PFSK-1 (cell line): ENCODE measurements around the gene ASMTL.

ENCODE experiments used
- FOXP2 ChIP-seq: optimal IDR thresholded peaks from 2 replicates; pipeline ENCODE3; 2011; ENCODE audit warnings: borderline replicate concordance, control low read depth, inconsistent platforms; ENCODE audit not compliant: insufficient read depth; ENCODE audit errors: extremely low read length, extremely low read depth
- POLR2AphosphoS5 ChIP-seq: IDR thresholded peaks from 2 replicates; pipeline ENCODE4 v1.6.1; 2012; ENCODE audit warnings: low read depth, mild to moderate bottlenecking, control low read depth, low read length, moderate library complexity
- SIN3A ChIP-seq: IDR thresholded peaks from 2 replicates; pipeline ENCODE4 v1.6.1; 2012; ENCODE audit warnings: mild to moderate bottlenecking, low read length, moderate library complexity, borderline replicate concordance; ENCODE audit not compliant: insufficient read depth
- TAF1 ChIP-seq: IDR thresholded peaks from 2 replicates; pipeline ENCODE4 v1.6.1; 2012; ENCODE audit warnings: low read length, control low read depth, borderline replicate concordance; ENCODE audit not compliant: insufficient read depth
- TF ChIP-seq, protein P1 (sequence below), 2 experiments: IDR thresholded peaks; 2 replicates each; pipeline versions ENCODE4 v1.6.1 to v1.8.0; 2011 to 2012; ENCODE audit warnings: low read depth in 2 of 2, low read length in 2 of 2, control low read depth in 1 of 2, inconsistent platforms in 1 of 2, mild to moderate bottlenecking in 1 of 2, moderate library complexity in 1 of 2; ENCODE audit not compliant: insufficient read depth in 1 of 2

Gene ASMTL

DNA sequence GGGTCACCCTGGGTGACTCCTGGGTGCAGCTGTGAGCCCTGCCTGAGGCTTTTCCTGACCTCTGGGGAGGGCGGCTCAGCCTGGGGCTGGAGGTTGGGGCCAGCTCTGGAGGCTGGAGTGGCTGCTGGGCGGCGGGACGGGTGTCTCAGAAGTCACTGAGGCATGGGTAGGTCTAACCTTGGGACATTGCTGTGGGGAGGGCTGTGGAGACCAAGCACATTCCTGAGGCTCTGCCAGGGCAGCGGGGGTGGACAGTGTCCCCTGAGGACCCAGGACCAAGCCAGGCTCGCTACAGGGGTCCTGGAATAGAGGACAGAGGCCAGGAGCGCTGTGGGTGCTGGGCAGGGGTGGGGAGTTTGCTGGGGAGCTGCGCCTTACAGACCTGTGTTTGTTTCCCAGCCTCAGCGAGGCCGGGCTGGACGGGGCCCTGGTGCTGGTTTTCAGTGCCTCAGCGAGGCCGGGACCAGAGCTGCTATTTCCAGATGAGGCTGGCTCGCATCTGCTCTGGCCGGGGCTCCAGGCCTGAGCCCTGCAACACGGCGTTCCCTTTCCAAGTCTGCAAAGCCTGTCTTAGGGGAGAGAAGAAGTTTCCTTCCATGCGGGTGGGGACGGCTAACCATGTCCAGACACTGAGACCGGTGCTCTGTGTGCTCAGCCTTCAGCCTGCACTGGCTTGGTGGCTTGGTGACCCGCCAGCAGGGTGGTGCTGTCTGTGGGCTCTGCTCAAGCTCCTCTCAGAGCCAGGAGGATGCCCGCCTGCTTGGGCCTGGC is 57.8 kb downstream of the ASMTL start:
- TF ChIP-seq SIN3A (no peak), FOXP2 (no peak), POLR2AphosphoS5 (no peak), TAF1 (no peak)
- TF ChIP-seq, protein P1, sequence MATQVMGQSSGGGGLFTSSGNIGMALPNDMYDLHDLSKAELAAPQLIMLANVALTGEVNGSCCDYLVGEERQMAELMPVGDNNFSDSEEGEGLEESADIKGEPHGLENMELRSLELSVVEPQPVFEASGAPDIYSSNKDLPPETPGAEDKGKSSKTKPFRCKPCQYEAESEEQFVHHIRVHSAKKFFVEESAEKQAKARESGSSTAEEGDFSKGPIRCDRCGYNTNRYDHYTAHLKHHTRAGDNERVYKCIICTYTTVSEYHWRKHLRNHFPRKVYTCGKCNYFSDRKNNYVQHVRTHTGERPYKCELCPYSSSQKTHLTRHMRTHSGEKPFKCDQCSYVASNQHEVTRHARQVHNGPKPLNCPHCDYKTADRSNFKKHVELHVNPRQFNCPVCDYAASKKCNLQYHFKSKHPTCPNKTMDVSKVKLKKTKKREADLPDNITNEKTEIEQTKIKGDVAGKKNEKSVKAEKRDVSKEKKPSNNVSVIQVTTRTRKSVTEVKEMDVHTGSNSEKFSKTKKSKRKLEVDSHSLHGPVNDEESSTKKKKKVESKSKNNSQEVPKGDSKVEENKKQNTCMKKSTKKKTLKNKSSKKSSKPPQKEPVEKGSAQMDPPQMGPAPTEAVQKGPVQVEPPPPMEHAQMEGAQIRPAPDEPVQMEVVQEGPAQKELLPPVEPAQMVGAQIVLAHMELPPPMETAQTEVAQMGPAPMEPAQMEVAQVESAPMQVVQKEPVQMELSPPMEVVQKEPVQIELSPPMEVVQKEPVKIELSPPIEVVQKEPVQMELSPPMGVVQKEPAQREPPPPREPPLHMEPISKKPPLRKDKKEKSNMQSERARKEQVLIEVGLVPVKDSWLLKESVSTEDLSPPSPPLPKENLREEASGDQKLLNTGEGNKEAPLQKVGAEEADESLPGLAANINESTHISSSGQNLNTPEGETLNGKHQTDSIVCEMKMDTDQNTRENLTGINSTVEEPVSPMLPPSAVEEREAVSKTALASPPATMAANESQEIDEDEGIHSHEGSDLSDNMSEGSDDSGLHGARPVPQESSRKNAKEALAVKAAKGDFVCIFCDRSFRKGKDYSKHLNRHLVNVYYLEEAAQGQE (IDR thresholded peaks at IDR 0.05; ENCODE audit: insufficient read depth in 1 of 2, low read depth in 2 of 2, low read length in 2 of 2) = no peak

DNA sequence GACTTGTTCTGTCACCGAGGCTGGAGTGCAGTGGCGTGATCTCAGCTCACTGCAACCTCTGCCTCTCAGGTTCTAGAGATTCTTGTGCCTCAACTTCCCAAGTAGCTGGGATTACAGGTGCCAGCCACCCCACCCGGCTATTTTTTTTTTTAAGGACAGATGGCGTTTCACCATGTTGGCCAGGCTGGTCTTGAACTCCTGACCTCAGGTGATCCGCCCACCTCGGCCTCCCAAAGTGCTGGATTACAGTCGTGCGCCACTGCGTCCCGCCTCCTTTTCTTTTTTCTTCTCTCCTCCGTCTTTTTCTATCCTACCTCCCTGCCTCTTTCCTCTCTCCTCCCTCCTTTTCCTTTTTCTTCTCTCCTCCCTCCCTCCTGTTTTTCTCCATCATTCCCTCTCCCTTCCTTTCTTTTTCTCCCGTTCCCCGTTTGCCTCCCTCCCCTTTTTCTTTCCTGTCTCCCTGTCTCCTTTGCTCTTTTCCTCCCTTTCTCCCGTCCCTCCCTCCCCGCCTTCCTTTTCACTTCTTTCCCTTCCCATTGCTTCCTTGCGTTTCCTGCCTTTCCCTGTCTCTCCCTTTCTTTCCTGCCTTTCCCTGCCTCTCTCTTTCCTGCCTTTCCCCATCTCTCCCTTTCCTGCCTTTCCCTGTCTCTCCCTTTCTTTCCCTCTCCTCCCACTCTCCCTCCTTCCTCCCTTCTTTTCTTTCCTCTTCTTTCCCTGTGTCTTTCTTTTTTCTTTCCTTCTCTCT is 58.7 kb downstream of the ASMTL start:
- TF ChIP-seq, protein P1 (IDR thresholded peaks at IDR 0.05; ENCODE audit: insufficient read depth in 1 of 2, low read depth in 2 of 2, low read length in 2 of 2) = no peak
- no peak for TF ChIP-seq TAF1

DNA sequence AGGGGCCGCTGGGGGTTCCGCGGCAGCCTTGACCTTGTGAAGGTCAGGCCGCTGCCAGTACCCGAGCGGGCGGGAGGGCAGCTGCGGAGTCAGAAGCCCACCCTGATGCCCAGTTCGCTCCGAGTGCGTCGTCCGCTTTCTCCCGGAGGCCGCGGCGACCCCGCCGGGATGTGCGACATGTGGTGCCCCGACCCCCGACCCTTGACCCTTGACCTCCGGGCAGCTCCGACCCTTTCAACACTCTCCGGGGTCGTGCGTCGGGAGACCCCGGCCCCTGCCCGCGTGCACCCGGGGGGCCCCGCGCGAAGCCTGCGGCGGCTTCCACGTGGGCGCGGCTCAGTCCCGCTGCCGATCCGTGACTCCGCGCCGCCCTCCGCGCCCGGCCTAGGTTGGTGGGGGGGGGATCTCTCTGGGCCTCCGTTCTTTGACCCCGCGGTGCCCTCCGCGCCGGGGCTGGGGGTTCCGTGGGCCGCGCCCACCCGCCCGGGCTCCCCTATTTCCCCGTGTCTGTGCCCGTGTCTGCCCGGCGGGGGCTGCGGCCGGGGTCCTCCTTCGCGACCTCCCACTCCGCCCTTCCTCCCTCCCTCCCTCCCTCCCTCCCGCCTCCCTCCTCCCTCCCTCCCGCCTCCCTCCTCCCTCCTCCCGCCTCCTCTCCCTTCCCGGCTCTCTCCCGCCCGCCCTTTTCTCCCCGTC is 60.2 kb downstream of the ASMTL start:
- no peak for TF ChIP-seq SIN3A
- no peak for TF ChIP-seq FOXP2
- peak; percentile 11; the same call in 1 of the 2 replicates for TF ChIP-seq TAF1
- TF ChIP-seq POLR2AphosphoS5 = no peak; the same call in 1 of the 2 replicates
- TF ChIP-seq, protein P1 (IDR thresholded peaks at IDR 0.05; ENCODE audit: insufficient read depth in 1 of 2, low read depth in 2 of 2, low read length in 2 of 2) = no peak

DNA sequence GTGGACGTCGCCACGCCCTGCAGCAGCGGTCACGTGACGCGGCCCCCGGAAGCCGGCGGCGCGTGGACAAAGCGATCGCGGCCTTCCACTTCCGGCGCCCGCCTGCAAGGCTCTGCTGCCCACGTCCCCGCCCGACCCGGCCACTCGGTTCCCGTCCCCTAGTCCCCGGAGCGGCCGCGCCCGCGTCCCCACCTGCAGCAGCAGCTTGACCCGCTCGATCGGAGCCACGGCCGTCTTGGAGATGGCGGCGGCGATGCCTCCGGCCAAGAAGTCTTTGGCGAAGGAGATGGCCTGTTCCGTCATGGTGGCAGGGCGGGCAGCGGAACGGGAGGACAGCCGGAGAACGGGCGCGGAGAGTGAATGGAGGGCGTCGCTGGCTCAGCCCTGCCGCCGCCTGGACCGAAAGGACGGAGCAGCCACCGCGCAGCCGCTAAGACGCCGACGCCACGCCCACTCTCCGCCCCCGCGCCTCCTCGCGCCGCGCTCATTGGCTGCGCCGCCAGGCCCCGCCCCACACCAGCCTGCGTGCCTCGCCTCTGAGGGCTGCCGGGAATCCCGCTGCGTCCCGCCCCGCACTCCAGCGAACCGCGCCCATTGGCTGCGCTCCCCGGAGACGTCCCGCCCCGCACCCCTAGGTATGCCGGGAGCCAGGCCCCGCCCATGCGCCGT is 60.9 kb downstream of the ASMTL start, which contains the start of gene SLC25A6:
Gene SLC25A6, minus strand, starts transcription at position 407 of the 669 bp plus-strand sequence. Its CDS starts 104 bp downstream, at position 303.
- peak; percentile 68; the same call in 1 of the 2 replicates for TF ChIP-seq SIN3A
- TF ChIP-seq FOXP2 = no peak
- TF ChIP-seq TAF1 = peak; percentile 84; the same call in 1 of the 2 replicates
- TF ChIP-seq POLR2AphosphoS5 = peak; percentile 95
- TF ChIP-seq, protein P1 (IDR thresholded peaks at IDR 0.05; ENCODE audit: insufficient read depth in 1 of 2, low read depth in 2 of 2, low read length in 2 of 2) = 0 out of 4 replicates have a peak, but pooled peaks of 1 of the 2 experiments have one; percentile 4
